GM18868 (cell line): ENCODE data around the gene TBC1D21.

ENCODE experiments used
- ATAC-seq: cut with Tn5 transposase; IDR thresholded peaks from one replicate; pipeline ENCODE4 v1.9.1; 2021; ENCODE audit warnings: mild to moderate bottlenecking, moderate library complexity; ENCODE audit not compliant: unreplicated experiment

The TBC1D21 gene

DNA sequence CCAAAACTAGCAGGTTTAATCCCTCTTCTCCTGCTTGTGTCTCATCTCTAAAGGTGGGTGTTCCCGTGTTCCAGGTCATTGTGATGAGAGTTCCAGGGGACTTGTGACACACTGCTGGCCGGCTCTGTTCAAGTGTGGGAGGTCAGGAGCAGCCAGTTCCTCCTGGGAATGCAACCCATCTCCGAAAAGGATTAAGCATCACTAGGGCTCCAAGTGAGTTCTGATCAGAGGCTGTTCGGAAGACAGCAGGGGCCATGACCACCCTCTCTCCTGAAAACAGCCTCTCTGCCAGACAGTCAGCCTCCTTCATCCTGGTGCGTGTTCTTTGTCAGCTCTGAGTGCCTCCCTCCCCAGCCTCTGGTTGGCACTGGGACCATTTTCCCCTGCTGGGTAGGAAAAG lies at the start of gene TBC1D21:
Gene TBC1D21 (plus strand): TSS at position 109 of the 400 bp plus-strand sequence. CDS start 146 bp downstream, at position 255.
- no peak for ATAC-seq

DNA sequence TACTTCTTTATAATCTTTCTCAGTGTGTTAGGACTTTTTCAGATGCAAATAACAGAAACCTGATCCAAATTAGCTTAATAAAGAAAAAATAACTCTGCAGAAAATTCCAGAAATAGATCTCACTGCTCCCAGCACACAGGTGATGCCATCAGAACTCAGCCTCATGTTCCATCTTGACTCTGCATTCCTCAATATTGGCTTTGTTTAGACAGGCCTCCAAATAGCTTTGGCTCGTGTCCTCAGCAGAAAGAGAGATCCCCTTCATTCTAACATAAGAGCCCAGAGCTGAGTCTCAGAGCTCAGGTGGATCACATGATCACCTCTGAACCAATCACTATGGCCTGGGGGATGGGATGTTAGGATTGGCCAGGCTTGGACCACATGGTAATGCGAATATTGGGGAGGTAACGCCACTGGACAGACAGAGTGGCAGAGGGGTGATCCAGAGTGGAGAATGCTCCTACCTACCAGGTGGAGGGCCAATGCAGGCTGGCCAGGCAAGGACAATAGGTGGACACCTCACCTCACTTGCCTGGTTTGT lies 46.6 kb upstream of the TBC1D21 start:
- no peak for ATAC-seq

- ATAC-seq = no peak
These were observed 43.8 kb upstream of the TBC1D21 start for GRCh38 chr15:73829523-73829922.

DNA sequence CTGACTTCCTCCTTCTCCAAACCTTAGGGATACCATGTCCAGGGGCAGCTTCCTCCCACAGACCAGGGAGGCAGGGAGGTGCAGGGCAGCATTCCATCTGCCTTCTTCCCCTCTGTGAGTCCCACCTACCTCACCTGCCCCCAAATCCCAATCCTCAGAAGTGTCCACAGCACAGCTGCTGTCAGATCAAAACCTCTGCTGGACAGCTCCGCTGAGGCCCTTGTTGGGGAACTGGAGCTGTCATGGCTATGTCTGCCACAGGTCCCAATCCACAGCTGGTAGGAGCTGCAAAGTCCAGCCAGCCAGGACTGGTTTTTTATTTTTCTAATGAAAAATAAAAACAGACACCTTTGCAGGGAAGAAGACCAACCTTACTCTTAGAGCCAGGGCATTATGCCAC lies 40.7 kb upstream of the TBC1D21 start:
- ATAC-seq = no peak

- ATAC-seq = no peak
These were observed 36.5 kb upstream of the TBC1D21 start for GRCh38 chr15:73836845-73837244.

DNA sequence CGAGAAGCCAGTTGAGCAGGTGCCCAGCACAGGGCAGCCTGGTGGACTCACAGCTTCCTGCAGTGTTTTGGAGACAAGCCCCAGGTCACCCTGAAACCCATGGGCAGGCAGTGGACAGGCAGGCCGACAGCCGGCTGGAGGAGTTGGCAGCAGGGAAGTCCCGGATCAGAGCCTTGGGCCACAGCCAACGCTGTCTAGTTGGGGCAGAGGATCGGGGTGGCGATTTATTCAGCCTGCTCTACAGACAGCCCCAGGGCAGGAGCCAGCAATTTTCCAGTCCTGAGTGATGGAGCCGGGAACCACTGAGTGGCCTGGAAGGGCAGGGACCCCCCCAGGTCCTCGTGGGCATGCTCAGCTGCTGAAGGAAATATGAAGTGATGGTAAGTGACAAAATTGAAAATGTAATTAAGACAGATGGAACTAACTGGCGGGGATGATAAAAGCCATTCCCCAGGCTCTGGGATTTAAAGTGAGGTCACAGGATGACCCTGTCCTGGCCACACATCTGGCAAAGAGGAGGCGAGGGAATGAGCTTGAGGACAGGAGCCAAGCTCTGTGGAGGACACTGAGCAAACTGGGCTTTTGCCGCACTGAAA lies 34.4 kb upstream of the TBC1D21 start:
- no peak for ATAC-seq

- ATAC-seq = no peak
These were observed 33.5 kb upstream of the TBC1D21 start for GRCh38 chr15:73839699-73840377.

GRCh38 chr15:73840771-73841170 lies 32.6 kb upstream of the TBC1D21 start:
- ATAC-seq = no peak

DNA sequence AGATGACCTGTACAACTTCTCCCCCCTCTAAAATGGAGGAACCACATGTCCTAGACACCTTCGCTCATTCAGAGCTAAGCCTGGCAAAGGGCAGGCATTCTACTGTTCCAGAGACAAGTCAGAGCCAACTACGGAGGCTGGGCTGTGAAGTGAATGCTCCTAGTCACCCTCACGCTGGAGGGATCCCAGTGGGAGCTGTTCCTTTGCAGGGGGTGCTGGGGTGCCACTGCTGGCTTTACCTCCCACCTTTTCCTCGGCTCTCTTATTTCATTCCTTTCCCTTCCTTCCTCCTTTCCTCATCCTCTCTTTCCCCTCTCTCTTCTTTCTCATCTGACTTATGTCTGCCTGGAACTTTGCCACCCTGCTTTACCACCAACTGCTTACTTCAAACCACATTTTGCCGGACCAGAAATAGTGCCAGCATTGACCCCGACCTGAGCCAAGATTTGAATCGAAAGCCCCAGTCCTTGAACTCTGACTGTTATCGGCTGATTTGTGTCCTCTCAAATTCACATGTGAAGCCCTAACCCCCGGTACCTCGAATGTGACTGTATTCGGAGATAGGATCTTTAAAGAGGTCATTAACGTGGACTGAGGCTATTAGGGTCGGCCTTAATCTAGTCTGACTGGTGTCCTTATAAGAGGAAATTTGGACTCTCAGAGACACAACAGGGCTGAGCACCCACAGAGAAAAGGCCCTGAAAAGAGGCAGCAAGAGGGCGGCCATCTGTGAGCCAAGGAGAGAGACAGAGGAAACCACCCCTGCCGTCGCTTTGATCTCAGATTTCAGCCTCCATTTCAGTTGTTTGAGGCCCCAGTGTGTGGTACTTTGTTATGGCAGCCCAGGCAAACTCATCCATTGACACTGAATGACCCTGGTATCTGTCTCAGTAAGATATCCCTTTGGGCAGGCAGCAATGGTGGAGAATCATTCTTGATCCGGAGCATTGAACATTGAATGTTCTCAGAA lies 31.3 kb upstream of the TBC1D21 start:
- ATAC-seq = no peak

DNA sequence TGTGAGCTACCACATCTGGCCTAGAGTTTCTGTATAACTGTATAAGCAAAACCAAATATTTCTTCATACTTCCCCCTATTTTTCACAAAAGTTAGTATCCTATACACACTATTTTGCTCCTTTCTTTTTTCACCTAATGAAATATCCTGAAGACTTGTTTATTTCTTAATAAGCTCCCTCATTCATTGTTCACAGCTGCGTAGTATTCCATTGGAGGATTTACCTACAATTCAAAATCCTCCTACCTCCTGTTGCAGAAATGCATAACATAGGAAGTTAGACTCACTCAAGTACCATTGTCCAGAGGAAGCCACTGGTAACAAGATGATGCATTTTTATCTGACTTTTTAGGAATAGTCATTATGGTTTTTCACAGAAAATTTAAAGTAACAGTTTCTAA lies 29.6 kb upstream of the TBC1D21 start:
- no peak for ATAC-seq

DNA sequence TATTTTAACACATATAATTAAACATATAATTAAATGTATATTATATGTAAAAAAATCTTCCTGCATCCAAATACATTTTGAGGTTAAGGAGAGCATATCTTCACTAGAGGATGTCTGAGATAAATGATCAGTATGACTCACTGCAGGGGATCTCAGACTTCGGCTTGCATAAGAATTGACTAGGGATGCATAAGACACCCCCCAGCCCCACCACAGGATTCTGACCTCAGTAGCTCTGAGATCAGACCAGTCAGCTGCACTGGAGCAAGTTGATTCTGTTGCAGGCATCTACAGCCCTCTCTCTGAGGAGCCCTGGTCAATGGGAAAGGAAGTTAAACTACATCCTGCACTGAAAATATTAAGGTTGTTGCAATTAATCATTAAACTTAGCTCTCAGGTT lies 29.0 kb upstream of the TBC1D21 start:
- no peak for ATAC-seq

- no peak for ATAC-seq
These were observed 27.9 kb upstream of the TBC1D21 start for GRCh38 chr15:73845507-73845906.

DNA sequence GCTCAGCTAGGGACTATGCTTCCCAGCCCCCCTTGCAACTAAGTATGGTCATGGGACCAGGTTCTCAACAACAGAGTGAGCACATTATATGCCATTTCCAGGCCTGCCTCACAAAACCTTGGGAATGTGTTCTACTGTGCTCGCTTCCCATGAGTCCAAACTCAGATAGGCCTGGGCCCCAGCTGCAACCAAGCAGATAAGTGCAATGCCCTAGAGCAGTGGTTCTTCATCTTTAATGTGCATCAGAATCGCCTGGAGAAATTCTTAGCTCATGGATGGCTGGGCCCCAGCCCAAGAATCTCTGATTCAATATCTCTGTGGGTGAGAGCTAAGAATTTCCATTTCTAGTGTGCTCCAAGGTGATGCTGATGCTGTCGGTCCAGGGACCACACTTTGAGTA lies 27.5 kb upstream of the TBC1D21 start:
- ATAC-seq = no peak

DNA sequence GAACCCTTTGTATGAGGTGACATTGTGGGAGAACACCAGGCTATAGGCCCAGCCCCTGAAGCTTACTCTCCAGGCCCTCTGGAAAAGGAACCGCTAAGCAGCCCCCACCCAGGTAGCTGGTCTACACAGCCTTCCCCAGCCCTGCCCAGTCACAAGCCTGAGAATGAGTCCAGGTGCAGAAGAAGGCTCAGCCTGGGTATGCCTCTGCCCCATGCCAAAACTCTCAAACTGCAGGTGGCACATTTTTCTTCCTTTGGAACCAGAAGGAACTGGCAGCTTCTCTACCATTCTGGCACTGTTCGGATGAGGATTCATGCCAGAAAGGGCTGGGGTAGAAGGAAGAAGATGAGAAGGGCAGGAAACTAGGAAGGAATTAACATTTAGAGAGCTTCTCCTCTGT lies 23.7 kb upstream of the TBC1D21 start:
- no peak for ATAC-seq

GRCh38 chr15:73850228-73850627 lies 23.1 kb upstream of the TBC1D21 start:
- ATAC-seq = no peak

GRCh38 chr15:73851689-73852088 lies 21.7 kb upstream of the TBC1D21 start:
- ATAC-seq = no peak

DNA sequence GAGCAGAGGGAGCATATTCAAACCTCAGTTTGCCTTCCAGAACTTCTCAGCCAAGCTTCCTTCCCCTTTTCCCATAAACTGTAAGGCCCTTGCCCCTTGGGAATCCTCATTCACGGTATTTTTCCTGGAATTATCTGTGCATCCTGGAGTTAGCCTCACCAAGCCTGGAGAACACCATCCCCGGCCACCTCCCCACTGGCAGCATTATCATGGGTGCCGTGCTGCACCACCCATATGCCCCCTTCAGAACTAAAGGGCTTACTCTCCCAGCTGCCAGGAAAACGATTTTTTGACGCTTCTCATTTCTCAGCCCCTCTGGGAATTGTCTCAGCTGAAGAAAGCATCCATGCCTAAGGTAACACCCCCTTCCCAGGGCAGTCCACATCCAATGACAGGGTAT lies 20.9 kb upstream of the TBC1D21 start:
- ATAC-seq = no peak

- ATAC-seq = no peak
These were observed 19.1 kb upstream of the TBC1D21 start for GRCh38 chr15:73854265-73854664.

DNA sequence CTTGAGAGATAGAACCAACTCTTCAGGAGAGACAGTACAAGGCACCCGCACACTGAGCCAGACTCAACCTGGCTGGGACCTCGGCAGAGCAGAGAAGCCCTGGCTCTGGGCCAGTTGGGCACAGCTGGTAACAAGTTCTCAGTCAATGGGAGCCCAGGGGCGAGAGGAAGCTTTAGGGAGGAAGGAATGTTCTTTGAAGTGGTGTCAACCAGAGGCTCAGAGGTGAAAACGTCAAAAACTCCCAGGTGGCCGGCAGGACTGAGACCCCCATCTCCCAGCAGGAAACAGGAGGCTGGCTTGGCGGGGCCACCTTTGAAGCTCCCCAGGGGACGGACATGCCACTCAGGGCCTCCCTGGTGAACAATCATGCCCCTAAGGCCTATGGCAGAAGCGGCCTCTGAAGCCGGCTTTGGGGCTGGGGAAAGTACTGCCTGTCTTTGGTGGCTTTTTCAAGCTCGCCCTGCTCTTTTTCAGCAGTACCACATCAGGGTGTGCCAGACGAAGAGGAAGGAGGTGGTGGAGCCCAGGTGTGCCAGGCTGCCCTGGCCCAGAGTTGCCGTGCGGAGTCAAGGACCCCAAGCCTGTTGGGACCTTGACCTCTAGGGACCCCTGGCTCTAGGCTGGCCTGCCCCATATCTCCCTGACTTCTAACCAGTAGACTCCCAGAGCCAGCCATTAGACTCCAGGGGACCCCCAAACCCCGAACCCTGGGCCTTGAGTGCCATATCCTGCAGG lies 16.7 kb upstream of the TBC1D21 start:
- no peak for ATAC-seq

DNA sequence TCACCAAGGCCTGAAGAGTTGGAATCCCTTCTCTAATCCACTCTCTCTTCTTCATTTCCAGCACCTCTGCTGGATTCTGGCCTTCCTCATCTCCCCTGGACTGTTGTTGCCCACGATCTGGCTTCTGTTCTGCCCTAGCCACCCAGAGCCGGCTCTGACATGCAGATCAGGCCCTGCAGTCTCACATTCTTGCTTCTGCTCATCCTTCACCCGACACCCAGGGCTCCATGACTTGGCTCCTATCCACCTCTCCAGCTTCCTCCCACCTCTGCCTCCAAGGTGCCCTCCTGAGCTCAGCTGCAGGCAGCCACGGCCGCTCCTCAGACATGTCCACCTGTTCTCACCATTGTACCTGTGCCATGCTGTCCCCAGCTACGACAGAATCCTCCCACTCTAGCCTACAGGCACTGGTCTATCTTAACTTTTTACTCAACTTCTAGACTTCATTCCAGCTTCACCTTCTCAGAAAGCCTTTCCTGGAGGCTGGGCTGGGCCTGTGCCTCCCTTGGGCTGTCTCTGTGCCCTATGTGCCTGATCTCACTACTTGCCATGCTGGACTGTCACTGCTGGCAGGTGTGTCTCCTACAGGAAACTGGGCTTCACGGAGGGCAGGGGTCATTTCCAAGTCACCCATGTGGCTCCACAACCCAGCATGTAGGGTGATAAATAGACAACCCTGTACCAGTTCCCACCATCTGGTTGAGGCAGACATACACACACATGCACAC lies 16.0 kb upstream of the TBC1D21 start:
- ATAC-seq = no peak
